ENCODE measurements around the gene GFOD2. TPM values are rescaled to one million over a fixed set of nuclear protein-coding genes. Genes with fewer than 3 reads are reported as not detected.

Gene GFOD2
- total and polyA plus RNA-seq, 2 of the 8 experiments (the other 6 are each of a cell fraction or from before 2014, with no cell fraction given): 21.4 to 33.2 TPM

- H4K8ac ChIP-seq (ENCODE audit: extremely low read depth, insufficient read depth, low read length): no peak overlapping the region
- peaks cover 0 to 22% of the 10 kb centered on the region in 2 experiments for H4K20me1 ChIP-seq (replicated peaks in 1 of 2; ENCODE audit: control insufficient read depth in 1 of 2, insufficient read depth in 2 of 2, low read length in 2 of 2)
- no peaks in the 10 kb centered on the region for H3K27me3 ChIP-seq (replicated peaks in 1 of 4; ENCODE audit: control insufficient read depth in 3 of 4, extremely low read depth in 1 of 4, insufficient read depth in 3 of 4, low read length in 3 of 4)
- no peak overlapping the region for H2BK5ac ChIP-seq (ENCODE audit: low read depth, low read length)
- no peak overlapping the region for H3K14ac ChIP-seq (ENCODE audit: insufficient read length)
- H3K36me3 ChIP-seq (ENCODE audit: control insufficient read depth in 2 of 4, insufficient read depth in 4 of 4, low read length in 3 of 4): no peaks in the 10 kb centered on the region
- H3K9ac ChIP-seq (replicated peaks in 1 of 4; ENCODE audit: extremely low read depth in 1 of 4, low read depth in 3 of 4, low read length in 3 of 4): no peak overlapping the region
- no peak overlapping the region for H3K18ac ChIP-seq (ENCODE audit: extremely low read depth, low read length)
- no peak overlapping the region for H3K56ac ChIP-seq (replicated peaks; ENCODE audit: insufficient read length, low read depth, low read length)
- H4K5ac ChIP-seq (ENCODE audit: insufficient read length, low read depth, low read length): no peak overlapping the region
- no peaks in the 10 kb centered on the region for H3K9me3 ChIP-seq (ENCODE audit: insufficient read depth in 2 of 2, low read depth in 1 of 2, low read length in 1 of 2)
- H3K23ac ChIP-seq (ENCODE audit: insufficient read length): no peak overlapping the region
- H3K4me3 ChIP-seq (ENCODE audit: extremely low read depth in 1 of 4, insufficient read depth in 2 of 4, low read depth in 3 of 4, low read length in 4 of 4): no peak overlapping the region
- ChIA-PET CTCF (ENCODE audit: partially characterized antibody) (interaction anchor here (0.8 to 1.1 kb wide), 2 partner anchors 47 to 55 kb away, joined by 3 to 4 read pairs; no protein-coding TSS in a partner anchor), POLR2A (ENCODE audit: partially characterized antibody) (no interaction called here)
- H3K4me1 ChIP-seq (replicated peaks in 1 of 4; ENCODE audit: control insufficient read depth in 3 of 4, insufficient read depth in 4 of 4, low read length in 3 of 4): no peaks in the 10 kb centered on the region
- no peak for TF ChIP-seq KDM1A (IDR thresholded peaks at IDR 0.05; ENCODE audit: borderline replicate concordance, low read length)
- no peak for TF ChIP-seq KDM4A (IDR thresholded peaks at IDR 0.05; ENCODE audit: low read depth, low read length, severe bottlenecking)
- no peak for TF ChIP-seq SIRT6 (IDR thresholded peaks at IDR 0.05; ENCODE audit: low read length)
- TF ChIP-seq TEAD4 (IDR thresholded peaks at IDR 0.05; ENCODE audit: low read depth, low read length): no peak
- TF ChIP-seq ZNF274 (IDR thresholded peaks at IDR 0.05; ENCODE audit: borderline replicate concordance, extremely low read depth, low read length): no peak
- TF ChIP-seq HDAC6 (IDR thresholded peaks at IDR 0.05; ENCODE audit: low read depth, low read length): no peak
- TF ChIP-seq SIN3A (conservative IDR thresholded peaks at IDR 0.05 in 1 of 2, IDR thresholded peaks at IDR 0.05 in 1 of 2; ENCODE audit: low read depth in 1 of 2, low read length in 2 of 2): no peak
- TF ChIP-seq NANOG (IDR thresholded peaks at IDR 0.05; ENCODE audit: insufficient read depth, low read depth, low read length, poor library complexity, severe bottlenecking): no peak
- TF ChIP-seq ATF3 (IDR thresholded peaks at IDR 0.05; ENCODE audit: insufficient read depth, low read depth, low read length): no peak
- no peak for TF ChIP-seq SP1 (IDR thresholded peaks at IDR 0.05; ENCODE audit: low read depth, low read length)
- no peak for TF ChIP-seq BCL11A (IDR thresholded peaks at IDR 0.05; ENCODE audit: low read depth in 2 of 2, low read length in 2 of 2)
- no peak for TF ChIP-seq POLR2A (IDR thresholded peaks at IDR 0.05; ENCODE audit: control extremely low read depth in 1 of 2, low read depth in 2 of 2, low read length in 2 of 2)
- TF ChIP-seq CHD2 (IDR thresholded peaks at IDR 0.05; ENCODE audit: low read length): no peak
- TF ChIP-seq RAD21 (IDR thresholded peaks at IDR 0.05 in 1 of 2, conservative IDR thresholded peaks at IDR 0.05 in 1 of 2; ENCODE audit: low read depth in 2 of 2, low read length in 2 of 2): no peak
- peaks cover 3% of the 10 kb centered on the region; the same call in 1 of the 2 replicates for H3K79me1 ChIP-seq (ENCODE audit: low read depth, low read length)
- H3K23me2 ChIP-seq (ENCODE audit: low read depth, low read length): no peaks in the 10 kb centered on the region
- DNase-seq (ENCODE audit: low read depth in 1 of 2, low spot score in 2 of 2): no peak
- no peak overlapping the region for H3K27ac ChIP-seq (ENCODE audit: low read depth, low read length)
- H2AK5ac ChIP-seq (ENCODE audit: low read depth, low read length): no peak overlapping the region
- H2BK120ac ChIP-seq (replicated peaks; ENCODE audit: low read depth, low read length): no peak overlapping the region
- H4K91ac ChIP-seq (replicated peaks; ENCODE audit: insufficient read length, low read length): no peak overlapping the region
- no peaks in the 10 kb centered on the region for H3K79me2 ChIP-seq (ENCODE audit: control insufficient read depth in 1 of 2, insufficient read depth in 2 of 2, low read length in 2 of 2)
- no peak overlapping the region for H3K4me2 ChIP-seq (ENCODE audit: insufficient read depth in 1 of 2, low read depth in 2 of 2, low read length in 2 of 2)
- no peak overlapping the region for H2AFZ ChIP-seq (ENCODE audit: low read length)
- WGBS, 2 experiments (ENCODE audit: extremely low coverage in 1 of 2, insufficient coverage in 1 of 2, insufficient read length in 1 of 2, insufficient replicate concordance in 2 of 2, low coverage in 1 of 2, low lambda C conversion rate in 2 of 2, missing lambda C conversion rate in 1 of 2): 87% methylated on average over 4 of the region's 4 CpGs; no CpG with 5 or more reads in 1 of the 2 experiments
- H2BK20ac ChIP-seq (ENCODE audit: low read length): no peak overlapping the region
- H3K4ac ChIP-seq (replicated peaks; ENCODE audit: insufficient read length, low read depth, low read length): no peak overlapping the region
- no peak for FAIRE-seq
- no peak overlapping the region for H2BK15ac ChIP-seq (ENCODE audit: low read length)
- no peak overlapping the region for H2BK12ac ChIP-seq (ENCODE audit: low read depth, low read length)
These were observed 41.8 kb upstream of the GFOD2 start for GRCh38 chr16:67760956-67761230.

Data from H1 (cell line).